Cardiac muscle cell (in vitro differentiated cells and primary cell): ENCODE results near the gene RPGRIP1L. TPM values are rescaled to one million over a fixed set of nuclear protein-coding genes. Genes with fewer than 3 reads are reported as not detected.
A peak's percentile ranks its signal among the peaks of the same experiment; 100 is the strongest.

Experiments
- DNase-seq, 2 donors: peaks; one replicate each; pipeline versions ENCODE4 v3.0.0 to v3.0.0-alpha.2; 2010 to 2017; ENCODE audit warnings: low read depth in 1 of 2, low spot score in 1 of 2
- H3K27ac ChIP-seq: fragments of 200-600 bp; sonication (generic); 2 replicates; pipeline ENCODE4 v1.5.1; 2016
- H3K27me3 ChIP-seq: fragments of 200-600 bp; sonication (generic); 2 replicates; pipeline ENCODE4 v1.6.0; 2016; ENCODE audit warnings: control low read depth
- H3K36me3 ChIP-seq: fragments of 200-600 bp; sonication (generic); 2 replicates; pipeline ENCODE4 v1.5.1; 2016; ENCODE audit warnings: control low read depth
- H3K4me1 ChIP-seq: fragments of 200-600 bp; sonication (generic); 2 replicates; pipeline ENCODE4 v1.8.1; 2017; ENCODE audit warnings: low read depth, mild to moderate bottlenecking, mixed run types
- H3K4me3 ChIP-seq: fragments of 200-600 bp; sonication (generic); 2 replicates; pipeline ENCODE4 v1.5.1; 2016; ENCODE audit warnings: mild to moderate bottlenecking
- H3K9me3 ChIP-seq: fragments of 200-600 bp; sonication (generic); 2 replicates; pipeline ENCODE4 v1.5.1; 2017; ENCODE audit warnings: low read depth, mild to moderate bottlenecking, control low read depth
- polyA plus RNA-seq: library from polyadenylated mRNA; unstranded; fragments of >200 nt; fragmentation: Nextera tagmentation; extraction: Ambion mirVana; gene quantifications from 2 replicates; pipeline ENCODE4 v1.2.1, GENCODE V29; 2016
- total RNA-seq: library from RNA; depleted of rRNA; stranded (reverse); fragments of >200 nt; gene quantifications from 2 replicates; pipeline ENCODE4 v1.2.3, GENCODE V29; 2016
- TF ChIP-seq, protein P1 (sequence below): IDR thresholded peaks from 2 replicates; pipeline ENCODE4 v1.5.1; 2012; ENCODE audit warnings: low read depth, mild to moderate bottlenecking, low read length

Gene RPGRIP1L
- total and polyA plus RNA-seq, 2 experiments from 2014 or later, result 10.4 to 11.0 TPM

DNA sequence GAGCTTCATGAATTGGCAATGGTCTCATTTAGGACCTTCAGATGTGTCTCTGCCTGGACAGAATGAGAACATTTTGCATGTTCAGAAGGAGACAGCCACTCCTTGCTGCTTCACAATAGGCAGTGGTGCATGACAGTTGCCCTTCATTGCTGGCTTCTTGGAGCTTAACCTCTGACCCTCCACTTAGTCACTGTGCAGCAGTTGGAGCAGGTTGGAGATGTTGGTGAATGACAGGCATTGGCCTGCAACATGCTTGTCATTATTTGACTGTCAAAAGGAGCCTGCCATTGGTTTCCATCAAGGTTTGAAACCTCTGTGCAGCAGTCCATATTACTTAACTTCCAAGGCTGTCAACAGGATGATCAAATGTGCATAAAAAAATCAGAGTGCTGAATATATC, 23.0 kb upstream of the RPGRIP1L start:
- TF ChIP-seq, protein P1, sequence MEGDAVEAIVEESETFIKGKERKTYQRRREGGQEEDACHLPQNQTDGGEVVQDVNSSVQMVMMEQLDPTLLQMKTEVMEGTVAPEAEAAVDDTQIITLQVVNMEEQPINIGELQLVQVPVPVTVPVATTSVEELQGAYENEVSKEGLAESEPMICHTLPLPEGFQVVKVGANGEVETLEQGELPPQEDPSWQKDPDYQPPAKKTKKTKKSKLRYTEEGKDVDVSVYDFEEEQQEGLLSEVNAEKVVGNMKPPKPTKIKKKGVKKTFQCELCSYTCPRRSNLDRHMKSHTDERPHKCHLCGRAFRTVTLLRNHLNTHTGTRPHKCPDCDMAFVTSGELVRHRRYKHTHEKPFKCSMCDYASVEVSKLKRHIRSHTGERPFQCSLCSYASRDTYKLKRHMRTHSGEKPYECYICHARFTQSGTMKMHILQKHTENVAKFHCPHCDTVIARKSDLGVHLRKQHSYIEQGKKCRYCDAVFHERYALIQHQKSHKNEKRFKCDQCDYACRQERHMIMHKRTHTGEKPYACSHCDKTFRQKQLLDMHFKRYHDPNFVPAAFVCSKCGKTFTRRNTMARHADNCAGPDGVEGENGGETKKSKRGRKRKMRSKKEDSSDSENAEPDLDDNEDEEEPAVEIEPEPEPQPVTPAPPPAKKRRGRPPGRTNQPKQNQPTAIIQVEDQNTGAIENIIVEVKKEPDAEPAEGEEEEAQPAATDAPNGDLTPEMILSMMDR, result no peak
- peak overlapping the region; percentile 65 for H3K27ac ChIP-seq
- DNase-seq, result peak in 1 of 2 donors; percentile 34
- no peaks in the 10 kb centered on the region for H3K9me3 ChIP-seq
- peaks cover 29% of the 10 kb centered on the region for H3K4me1 ChIP-seq
- H3K4me3 ChIP-seq, result no peak overlapping the region
- no peaks in the 10 kb centered on the region for H3K36me3 ChIP-seq
- H3K27me3 ChIP-seq, result no peaks in the 10 kb centered on the region

DNA sequence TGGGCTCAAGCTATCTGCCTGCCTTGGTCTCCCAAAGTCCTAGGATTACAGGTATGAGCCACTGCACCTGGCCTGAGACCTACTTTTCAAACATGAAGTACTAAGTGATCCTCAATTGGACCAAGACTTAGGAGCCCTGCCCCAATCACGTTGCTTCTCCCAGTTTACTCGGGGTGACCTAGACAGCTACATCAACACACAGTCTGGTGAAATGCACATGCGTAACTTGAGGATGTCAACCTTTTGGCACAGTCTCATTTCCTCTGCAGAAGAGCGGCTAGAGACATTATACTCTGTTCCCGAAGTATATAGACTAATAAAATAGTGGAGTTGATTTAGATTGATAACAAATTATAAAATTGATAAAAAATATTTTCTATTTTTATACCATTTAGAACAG, 17.4 kb upstream of the RPGRIP1L start:
- Histone ChIP-seq H3K27ac (no peak overlapping the region), H3K4me1 (peaks cover 11% of the 10 kb centered on the region), H3K9me3 (no peaks in the 10 kb centered on the region), H3K27me3 (no peaks in the 10 kb centered on the region), H3K36me3 (no peaks in the 10 kb centered on the region), H3K4me3 (no peak overlapping the region)
- no peak for DNase-seq
- TF ChIP-seq, protein P1, result no peak

GRCh38 chr16:53717577-53717976, 13.9 kb upstream of the RPGRIP1L start:
- DNase-seq, result no peak
- no peak overlapping the region for H3K27ac ChIP-seq
- H3K4me3 ChIP-seq, result no peak overlapping the region
- H3K36me3 ChIP-seq, result no peaks in the 10 kb centered on the region
- no peaks in the 10 kb centered on the region for H3K27me3 ChIP-seq
- peaks cover 13% of the 10 kb centered on the region for H3K4me1 ChIP-seq
- no peaks in the 10 kb centered on the region for H3K9me3 ChIP-seq
- TF ChIP-seq, protein P1, result no peak

DNA sequence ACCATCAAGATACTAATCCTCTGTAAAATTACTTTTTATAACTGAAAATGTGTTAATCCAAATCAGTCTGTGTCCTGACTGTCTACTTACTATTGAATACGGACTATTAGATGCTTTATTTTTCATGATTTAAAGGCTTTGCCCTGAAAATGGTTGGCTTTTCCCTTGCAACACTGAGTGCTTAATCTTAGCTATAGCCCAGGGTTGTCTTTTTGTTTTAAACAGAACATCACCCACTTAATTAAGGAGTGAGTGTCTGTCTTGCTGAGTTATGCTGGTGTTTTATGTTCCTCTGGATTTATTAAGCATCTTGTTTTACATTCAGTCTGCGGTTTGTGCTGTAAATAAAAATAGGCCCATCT, 11.3 kb upstream of the RPGRIP1L start:
- no peak for DNase-seq
- Histone ChIP-seq H3K27ac (no peak overlapping the region), H3K27me3 (no peaks in the 10 kb centered on the region), H3K36me3 (no peaks in the 10 kb centered on the region), H3K9me3 (no peaks in the 10 kb centered on the region), H3K4me1 (peaks cover 23% of the 10 kb centered on the region), H3K4me3 (no peak overlapping the region)
- TF ChIP-seq, protein P1, result no peak

DNA sequence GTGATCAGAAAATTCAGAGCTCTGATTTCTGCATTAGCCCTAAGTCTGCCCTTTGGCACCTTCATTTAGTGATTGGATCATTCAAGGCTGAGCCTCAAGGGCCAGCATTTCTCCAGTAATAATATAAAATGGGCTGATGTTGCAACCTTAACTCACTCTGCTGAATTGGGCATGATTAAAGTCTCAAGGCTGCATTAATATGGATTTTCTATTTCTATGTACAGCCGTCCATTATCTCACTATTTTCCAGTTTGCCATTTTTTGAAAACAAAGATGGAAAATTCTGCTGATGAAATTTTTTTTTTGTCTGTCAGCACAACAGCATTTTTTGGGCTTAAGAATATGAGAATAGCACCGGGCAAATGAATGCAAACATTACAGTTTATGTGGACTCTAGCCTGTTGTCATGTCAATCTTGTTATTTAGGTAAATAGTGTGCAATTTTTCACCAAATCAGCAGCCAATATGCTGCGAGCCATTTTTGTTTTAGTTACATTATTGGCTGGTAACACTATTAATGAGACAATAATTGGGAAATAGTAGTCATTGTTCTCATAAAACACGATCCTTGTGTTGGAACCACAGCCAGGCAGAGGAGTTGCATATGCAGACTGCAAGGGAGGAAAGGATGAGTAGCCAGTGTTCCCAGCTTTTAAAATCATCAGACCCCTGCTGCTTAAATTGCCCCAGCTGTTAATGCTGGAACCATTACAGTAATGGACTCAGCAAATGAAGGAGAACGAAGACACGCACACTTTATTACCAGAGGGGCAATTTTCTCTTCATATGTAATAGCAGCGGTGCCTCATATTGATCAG, 10.8 kb upstream of the RPGRIP1L start:
- no peaks in the 10 kb centered on the region for H3K9me3 ChIP-seq
- H3K4me3 ChIP-seq, result no peak overlapping the region
- H3K4me1 ChIP-seq, result peaks cover 23% of the 10 kb centered on the region
- H3K36me3 ChIP-seq, result no peaks in the 10 kb centered on the region
- no peak overlapping the region for H3K27ac ChIP-seq
- TF ChIP-seq, protein P1, result no peak
- H3K27me3 ChIP-seq, result no peaks in the 10 kb centered on the region
- DNase-seq, result peak in 1 of 2 donors; percentile 42
